Sciatic nerve (tissue), 2 donors: ENCODE measurements around the gene ITK. TPM values are rescaled to one million over a fixed set of nuclear protein-coding genes. Genes with fewer than 3 reads are reported as not detected.
A peak's percentile ranks its signal among the peaks of the same experiment; 100 is the strongest.

Experiments
- ATAC-seq: fragments of 200-7000 bp; cut with Tn5 transposase; one replicate; pipeline ENCODE4 v1.9.1; 2020; ENCODE audit warnings: mild to moderate bottlenecking, moderate library complexity
- DNase-seq: peaks from one replicate; pipeline ENCODE4 v3.0.0-alpha.2; 2020; ENCODE audit warnings: low spot score
- intact Hi-C: fragments of 100-400 bp; cut with DNase I; formaldehyde crosslinking; loops from one replicate; pipeline ENCODE4 v1.14.2; 2022
- total RNA-seq: library from RNA; stranded (reverse); fragmentation: NEBNext Ultra II Directional; extraction: Animal tissue kit (Norgen Biotek cat#: 25700); gene quantifications from one replicate; pipeline ENCODE4 v1.2.1, GENCODE V29; 2021
- donor health status: DM: no; HTN: no; CAD: no.
- donor health status: DM: no; HTN: no; CAD: no.

Gene ITK
- total RNA-seq = 4.8 TPM

DNA sequence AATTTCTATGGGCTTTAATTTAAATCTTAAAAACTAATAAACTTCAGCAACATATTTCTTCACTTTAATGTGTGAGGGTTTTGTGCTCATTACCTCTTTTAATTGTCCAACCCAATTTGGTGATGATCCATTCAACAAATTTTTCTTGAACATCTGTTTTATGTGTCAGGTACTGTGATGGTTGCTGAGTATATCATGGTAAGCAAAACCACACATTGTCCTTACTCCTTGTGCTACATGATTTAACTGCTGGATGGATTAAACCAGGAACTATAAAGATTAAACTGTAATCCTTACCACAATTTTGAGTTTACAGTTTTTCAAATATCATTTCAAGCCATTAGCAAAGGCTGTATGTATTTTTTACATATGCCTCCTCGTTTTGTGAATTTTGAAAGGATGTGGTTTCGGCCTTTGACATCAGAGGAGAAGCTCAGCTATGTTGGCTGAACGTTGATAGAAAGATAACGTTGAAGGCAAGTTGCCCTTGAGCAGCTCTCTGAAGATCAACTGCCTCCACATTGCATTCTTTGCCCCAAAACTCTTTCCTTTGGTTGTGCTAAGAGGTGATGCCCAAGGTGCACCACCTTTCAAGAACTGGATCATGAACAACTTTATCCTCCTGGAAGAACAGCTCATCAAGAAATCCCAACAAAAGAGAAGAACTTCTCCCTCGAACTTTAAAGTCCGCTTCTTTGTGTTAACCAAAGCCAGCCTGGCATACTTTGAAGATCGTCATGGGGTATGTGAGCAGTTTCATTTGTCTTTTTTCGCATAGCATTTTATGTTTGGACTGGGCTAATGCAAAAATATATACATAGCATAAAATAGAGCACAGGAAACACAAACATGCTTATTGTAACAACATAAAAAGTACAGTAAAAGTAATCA is at the start of gene ITK:
Gene ITK, plus strand, starts transcription at position 467 of the 891 bp plus-strand sequence. Its CDS starts 138 bp downstream, at position 605.
- DNase-seq (no peak), ATAC-seq (no peak)
- intact Hi-C loops = no loop called here

DNA sequence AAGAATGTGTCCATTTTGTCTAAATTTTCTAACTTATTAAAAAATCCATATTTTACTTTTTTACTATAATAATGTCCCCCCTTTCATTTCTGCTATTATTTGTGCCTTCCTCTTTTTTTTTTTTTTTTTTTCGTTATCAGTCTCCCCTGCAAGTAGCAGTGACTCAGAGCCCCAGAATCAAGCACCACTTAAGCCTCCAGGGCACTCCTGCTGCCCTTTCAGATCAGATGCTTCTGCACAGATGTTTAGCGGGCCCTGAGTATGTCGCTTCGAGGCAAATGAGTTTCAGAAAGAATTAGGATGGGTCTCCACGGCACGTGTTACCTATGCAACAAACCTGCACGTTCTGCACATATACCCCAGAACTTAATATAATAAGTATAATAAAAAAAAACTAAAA is 49.7 kb upstream of the ITK start:
- intact Hi-C loops = no loop called here

DNA sequence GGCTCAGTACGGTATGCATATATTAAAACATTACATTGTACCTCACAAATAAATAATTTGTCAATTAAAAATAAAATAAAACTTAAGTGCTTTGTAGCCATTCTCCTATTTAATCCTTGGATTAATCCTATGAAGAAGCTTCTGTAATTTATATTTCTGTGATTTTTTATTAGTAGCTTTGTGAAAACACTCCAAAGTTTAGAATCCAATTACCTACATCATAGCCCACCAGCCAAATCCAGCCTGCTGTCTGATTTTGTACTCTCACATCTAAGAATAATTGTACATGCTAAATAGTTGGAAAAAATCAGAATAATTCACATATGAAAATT is 48.4 kb upstream of the ITK start:
- no peak for ATAC-seq

More for the DNA sequence above, 49.7 kb upstream of the ITK start:
- ATAC-seq (peak; percentile 41), DNase-seq (no peak)

DNA sequence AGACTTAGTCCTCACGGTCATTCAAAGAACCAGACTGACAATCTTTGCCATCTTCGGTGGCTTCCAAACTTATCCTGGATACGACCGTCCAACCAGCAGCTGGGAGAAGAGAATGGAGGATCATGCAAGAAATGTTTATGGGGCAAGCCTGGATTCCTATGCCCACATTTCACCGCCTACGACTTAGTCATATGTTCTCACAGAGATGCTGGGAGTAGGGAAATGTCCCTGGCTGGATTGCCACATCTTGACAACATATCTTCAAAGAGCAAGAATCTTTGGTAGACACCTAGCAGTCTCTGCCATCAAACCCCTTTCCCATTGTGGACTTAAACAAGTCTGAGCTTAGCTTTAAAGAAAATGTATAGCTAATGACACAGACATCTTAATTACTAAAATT is 42.9 kb upstream of the ITK start:
- DNase-seq = no peak
- ATAC-seq = no peak
- intact Hi-C loops = no loop called here

More for the DNA sequence above, 48.4 kb upstream of the ITK start:
- intact Hi-C loops = no loop called here
- no peak for DNase-seq

DNA sequence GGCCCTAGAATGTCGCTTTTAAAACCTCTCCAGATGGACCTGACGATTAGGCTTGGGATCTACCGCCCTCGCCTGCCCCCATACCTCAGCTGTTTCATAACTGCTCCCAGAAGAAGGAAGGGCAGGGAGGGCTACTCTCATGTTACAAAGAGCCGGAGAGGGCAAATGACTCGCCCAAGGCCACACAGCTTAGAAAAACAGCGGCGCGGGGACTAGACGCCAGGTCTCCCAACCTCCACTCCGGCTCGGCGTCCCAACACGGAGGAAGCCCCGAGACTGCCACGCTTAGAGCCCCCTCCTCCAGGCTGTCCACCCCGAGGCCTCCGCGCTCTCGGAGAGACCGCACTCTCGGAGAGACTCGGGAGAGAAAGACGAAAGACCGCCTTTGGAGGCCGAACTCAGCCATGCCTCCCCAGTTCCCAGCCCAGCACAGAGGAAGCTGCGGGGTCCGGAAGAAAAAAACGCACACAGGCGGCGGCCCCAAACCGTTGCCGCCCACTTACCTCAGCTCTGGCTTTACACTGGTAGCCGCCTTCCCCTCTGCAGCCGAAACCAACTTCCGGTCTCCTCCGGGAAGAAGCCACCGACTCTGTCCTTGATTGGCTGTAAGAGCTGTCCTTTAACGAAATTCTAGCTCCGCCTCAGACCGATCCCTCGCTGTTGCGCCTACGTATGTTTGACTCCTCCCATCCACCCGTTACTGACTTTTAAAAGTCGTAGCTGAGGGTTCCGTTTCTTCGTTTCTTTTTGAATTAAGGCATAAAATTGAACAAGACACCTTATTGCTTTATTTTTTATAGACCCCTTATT is 38.1 kb upstream of the ITK start, which contains the start of gene MED7:
Gene MED7, minus strand, starts transcription at position 549 of the 810 bp plus-strand sequence. CDS start 3,434 bp downstream, outside the sequence.
- intact Hi-C loops = no loop called here
- ATAC-seq (peak; percentile 99), DNase-seq (peak; percentile 93)

DNA sequence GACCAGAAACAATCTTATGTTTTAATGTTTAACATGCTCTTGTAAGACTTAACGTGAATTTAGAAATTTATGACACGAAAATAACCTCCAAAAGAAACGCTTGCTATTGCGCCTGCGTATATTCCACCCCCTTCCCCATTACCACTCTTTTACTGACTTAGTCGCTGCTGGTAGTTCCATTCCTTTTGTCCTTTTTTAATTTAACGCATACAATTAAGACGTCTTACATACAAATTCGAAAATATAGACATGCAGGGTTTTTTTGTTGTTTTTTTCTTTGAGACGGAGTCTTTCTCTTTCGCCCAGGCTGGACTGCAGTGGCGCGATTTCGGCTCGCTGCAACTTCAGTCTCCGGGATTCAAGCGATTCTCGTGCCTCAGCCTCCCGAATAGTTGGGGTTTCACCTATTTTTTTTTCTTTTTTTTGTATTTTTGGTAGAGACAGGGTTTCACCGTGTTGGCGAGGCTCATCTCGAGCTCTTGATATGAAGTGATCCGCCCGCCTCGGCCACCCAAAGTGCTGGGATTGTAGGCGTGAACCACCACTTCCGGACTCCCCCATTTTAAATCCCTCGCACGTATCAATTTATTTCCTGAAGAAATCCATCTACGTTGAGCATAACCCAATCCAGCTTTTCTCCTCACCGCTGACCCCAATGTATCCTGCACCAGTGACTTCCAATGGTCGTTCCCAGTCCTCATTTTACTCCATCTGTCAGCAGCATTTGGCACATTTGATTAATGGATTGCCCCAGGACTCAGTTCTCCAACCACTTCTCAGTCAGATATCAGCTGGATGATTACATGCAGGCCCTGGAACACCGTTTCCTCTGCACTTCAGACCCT is 37.3 kb upstream of the ITK start:
- ATAC-seq = peak; percentile 81
- intact Hi-C loops = no loop called here
- DNase-seq = peak; percentile 72

DNA sequence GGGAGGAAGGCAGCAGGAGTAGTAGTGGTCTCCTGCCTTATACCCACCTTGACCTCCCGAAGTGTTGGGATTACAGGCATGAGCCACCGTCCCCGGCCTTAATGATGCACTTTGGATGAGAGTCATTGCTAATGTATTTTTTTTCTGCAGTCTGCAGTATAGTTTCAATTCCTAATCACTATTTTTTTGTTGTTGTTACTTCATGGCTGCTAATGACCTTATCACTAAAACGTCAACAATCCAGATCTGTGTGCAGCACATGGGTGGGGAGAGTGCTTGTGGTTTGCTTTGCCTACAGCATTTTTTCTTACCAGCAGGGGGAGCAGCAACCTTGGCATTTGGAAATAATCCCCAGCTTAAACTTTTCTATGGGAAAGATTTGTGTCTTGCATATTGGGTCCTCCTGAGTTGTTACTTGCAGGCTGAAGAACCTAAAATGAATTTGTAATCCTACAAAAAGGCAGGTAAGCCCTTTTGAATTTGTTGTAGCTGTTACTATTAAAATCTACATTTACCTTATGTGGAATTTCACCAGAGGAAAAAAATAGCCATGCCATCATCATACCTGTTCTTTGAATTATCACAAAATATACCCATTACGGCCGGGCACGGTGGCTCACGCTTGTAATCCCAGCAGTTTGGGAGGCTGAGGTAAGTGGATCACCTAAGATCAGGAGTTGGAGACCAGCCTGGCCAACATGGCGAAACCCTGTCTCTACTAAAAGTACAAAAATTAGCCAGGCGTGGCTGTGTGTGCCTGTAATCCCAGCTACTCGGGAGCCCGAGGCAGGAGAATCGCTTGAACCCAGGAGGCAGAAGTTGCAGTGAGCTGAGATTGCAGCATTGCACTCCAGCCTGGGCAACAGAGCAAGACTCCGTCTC is 31.7 kb upstream of the ITK start:
- intact Hi-C loops = no loop called here
- DNase-seq = peak; percentile 79
- ATAC-seq = peak; percentile 88

DNA sequence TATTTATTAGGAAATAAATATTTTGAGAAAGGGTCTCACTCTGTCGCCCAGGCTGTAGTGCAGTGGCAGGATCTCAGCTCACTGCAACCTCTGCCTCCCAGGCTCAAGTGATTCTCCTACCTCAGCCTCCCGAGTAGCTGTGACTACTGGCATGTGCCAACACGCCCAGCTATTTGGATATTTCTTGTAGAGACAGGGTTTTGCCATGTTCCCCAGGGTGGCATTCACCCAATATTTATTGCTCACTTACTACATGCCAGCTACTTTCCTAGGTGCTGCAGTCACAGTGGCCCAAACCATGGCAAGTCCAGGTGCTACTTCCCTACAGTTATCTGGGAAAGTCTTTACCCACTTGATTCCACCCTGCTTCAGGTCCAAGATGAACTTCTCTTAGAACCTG is 29.6 kb upstream of the ITK start:
- intact Hi-C loops = no loop called here
- ATAC-seq (no peak), DNase-seq (no peak)

DNA sequence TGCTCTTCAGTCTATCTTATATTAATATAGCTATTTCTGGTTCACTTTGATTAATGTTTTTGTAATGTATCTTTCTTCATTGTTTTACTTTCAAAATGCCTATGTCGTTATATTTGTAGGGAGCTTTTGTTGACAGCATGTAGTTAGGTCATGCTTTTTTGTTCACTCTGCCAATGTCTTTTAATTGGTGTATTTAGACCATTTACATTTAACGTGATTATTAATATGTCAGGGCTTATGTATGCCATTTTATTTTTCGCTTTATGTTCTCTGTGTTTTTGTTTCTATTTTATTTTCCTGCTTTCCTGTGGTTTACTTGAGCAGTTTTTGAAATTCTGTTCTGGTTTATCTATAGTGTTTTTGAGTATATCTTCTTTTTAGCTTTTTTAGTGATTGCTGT is 25.3 kb upstream of the ITK start:
- no peak for DNase-seq
- intact Hi-C loops = no loop called here
- ATAC-seq = no peak

DNA sequence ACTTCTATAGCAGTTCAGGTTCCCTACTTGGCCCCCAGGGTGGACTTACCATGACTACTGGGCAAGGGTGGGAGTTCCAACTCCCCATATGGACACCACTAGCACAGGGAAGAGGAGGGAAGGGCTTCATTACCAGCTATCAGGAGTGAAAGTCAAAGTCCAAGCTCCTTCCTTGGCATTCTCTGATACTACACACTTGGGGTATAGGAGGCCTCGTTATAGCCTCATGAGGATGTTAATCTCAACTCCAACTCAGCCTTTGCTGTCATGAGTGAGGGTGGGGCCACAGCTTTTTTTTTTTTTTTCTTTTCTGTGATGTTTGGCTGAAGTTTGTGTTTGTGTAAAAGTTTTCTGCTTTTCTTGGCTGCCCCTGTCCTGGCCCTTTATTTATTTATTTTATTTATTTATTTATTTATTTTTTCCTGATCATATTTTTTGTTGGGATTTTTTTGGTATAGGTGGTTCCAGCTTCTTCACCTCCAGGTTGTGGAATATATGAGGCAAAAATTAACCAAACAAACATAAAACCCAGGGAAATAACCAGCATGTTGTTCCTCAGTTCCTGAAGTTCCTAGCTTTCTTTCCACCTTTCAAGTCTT is 23.2 kb upstream of the ITK start:
- no peak for ATAC-seq
- no peak for DNase-seq
- intact Hi-C loops = no loop called here

DNA sequence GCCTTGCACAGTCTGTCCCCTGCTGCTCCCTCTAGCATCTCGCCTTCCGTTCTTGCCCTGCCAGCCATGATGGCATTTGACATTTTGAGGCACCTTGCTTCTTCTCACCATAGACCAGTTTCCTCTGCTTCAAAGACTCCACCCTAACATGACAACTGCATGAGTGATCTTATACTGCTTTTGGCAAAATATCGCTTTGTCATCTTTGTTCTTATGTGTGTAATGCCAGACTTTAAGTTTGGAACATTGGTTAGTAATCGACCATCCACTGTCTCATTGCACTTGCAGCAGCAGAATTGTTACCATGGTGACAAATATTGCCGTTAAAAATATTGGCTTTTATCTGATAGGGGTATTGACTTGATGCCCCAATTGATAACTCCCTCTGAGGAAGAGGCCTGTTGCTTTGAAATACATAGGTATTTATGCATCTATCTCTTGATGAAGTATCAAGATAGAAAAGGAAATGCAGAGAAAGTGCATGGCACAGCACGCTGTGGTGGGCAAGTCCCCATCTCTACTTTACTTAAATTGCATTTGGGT is 21.4 kb upstream of the ITK start:
- no peak for DNase-seq
- intact Hi-C loops = no loop called here

DNA sequence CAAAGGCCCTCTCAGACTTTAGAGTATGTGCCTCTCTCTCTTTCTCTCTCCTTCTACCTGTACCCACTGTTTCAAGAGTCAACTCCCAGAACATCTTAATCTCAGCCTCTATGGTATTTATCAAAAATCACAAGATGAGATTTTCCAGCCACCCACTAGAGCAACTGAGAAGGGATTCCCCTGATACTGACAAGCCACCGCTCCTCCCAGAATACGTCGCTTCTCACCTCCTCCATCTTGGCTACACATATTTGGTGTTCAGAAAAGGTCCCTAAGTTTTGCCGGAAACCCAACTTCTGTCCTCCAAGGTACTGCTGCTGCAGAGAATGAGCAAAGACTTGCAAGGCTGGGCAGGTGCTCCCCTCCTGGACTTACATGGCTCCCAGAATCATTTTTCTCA is 20.6 kb upstream of the ITK start:
- DNase-seq (no peak), ATAC-seq (no peak)
- intact Hi-C loops = no loop called here

More for the DNA sequence above, 21.4 kb upstream of the ITK start:
- no peak for ATAC-seq

DNA sequence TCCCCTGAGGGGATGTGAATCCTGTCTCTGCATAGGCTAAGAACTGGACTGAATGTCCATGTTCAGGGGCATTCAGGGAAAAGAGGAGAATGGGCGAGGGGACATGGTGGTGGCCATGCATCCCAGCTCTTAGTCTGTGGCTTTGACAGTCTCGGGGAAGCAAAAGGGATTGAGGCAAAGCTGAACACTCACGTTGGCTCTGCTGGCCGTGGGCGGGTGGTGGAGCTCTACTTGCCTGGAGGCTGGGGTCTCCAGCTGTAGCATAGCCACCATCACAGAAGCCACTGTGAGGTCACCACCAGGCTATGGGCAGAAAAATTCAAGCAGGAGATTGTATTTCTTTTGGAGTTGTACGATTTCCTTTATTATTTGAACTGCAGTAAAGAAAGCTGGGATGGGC is 18.6 kb upstream of the ITK start:
- ATAC-seq = no peak
- DNase-seq = no peak
- intact Hi-C loops = no loop called here

DNA sequence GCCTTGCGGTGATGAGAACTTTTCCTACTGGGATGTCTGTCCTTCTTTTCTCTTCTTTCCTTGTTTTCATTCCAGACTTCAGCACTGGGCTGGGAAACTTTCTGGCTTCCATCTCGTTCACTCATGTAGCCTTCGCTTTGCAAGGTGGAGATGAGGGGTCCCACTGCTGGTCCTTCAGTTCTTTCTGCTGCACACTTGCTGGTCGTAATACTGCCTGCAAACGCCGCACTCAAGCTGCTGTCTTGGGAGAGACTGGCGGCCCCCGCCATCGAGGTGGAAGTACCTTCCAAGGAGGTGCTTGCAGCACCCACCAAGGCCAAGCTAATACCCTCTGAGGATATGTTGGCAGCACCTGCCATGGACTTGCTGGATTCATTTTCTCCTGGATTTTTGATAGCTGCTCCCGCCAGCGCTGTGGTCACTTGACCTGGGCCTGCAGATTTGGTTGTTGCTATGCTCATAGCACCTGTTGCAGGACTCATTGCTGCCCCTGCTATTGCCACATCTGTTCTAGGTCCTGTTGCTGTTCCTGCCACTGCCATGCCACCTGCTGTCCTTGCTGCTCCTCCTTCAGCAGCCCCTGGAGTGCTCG is 17.6 kb upstream of the ITK start:
- ATAC-seq (no peak), DNase-seq (no peak)
- intact Hi-C loops = no loop called here

DNA sequence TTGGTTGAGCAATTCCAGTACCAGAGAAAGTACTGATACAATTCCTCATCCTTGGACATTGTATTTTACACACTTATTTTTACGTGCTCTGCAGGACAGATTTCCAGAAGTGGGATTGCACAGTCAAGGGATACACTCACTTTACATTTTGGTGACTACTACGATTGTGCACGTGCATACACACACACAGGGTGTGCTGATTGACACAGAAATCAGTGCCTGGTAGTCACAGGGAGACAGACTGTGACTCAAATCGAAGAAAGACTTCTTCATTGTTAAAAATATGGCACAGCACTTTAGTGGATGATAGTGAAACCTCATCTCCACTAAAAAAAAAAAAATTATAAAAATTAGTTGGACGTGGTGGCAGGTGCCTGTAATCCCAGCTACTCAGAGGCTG is 16.1 kb upstream of the ITK start:
- DNase-seq = no peak
- intact Hi-C loops = no loop called here
- no peak for ATAC-seq

DNA sequence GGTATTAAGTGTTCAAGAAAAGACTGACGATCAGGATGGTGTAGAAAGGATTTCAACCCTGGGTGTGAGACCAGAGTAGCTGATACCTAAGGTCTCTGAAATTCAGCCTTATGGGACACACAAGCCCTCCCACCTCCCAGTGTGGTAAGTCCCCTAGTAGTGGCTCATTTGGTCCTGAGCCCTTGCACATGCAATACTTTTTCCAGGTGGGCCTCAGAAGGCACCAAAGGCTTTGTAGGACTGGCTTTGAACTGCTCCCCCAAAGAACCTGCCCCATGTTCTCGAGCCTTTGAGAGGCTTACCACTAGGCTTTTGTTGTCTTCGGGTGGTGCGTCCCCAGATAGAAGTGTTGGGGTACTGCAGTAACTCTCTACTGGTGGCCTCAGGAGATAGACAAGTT is 15.4 kb upstream of the ITK start:
- no peak for ATAC-seq
- intact Hi-C loops = no loop called here
- DNase-seq = no peak

DNA sequence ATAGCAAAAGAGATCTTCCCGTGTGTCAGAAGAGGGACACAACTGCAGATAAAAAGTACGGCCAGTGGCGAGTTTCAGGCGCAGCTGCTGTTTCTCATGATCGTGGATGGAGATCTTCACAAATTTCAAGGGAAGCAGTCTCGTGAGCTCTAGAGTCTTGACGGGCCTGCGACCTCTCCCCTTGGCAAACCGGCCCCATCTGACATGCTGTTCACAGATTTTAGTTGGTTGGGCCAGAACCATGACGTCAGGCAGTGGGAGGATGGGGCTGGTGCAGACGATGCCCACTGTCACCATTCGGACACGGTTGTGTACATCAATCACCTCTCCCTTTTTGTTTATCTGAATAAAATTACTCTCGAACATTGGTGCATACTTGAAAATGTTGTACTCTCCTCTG is 15.0 kb upstream of the ITK start:
- intact Hi-C loops = no loop called here
- no peak for DNase-seq
- ATAC-seq = no peak
